ENCODE results near the gene XPNPEP2.

XPNPEP2 gene

GRCh38 chrX:129721414-129721813 lies 17.4 kb upstream of the XPNPEP2 start:
- Histone ChIP-seq H3K27me3 (ENCODE audit: control insufficient read depth, insufficient read depth, low read length) (peaks cover 2% of the 10 kb centered on the region), H3K4me1 (ENCODE audit: control insufficient read depth, insufficient read depth, low read length) (peaks cover 19% of the 10 kb centered on the region), H3K4me3 (ENCODE audit: low read depth, low read length) (no peak overlapping the region), H3K36me3 (ENCODE audit: control insufficient read depth, insufficient read depth, low read length) (no peaks in the 10 kb centered on the region), H3K9ac (ENCODE audit: low read depth, low read length) (no peak overlapping the region), H3K9me3 (ENCODE audit: control insufficient read depth, insufficient read depth, low read length) (no peaks in the 10 kb centered on the region)

- Histone ChIP-seq H3K4me1 (ENCODE audit: control insufficient read depth, insufficient read depth, low read length) (peaks cover 19% of the 10 kb centered on the region), H3K27me3 (ENCODE audit: control insufficient read depth, insufficient read depth, low read length) (peaks cover 2% of the 10 kb centered on the region), H3K36me3 (ENCODE audit: control insufficient read depth, insufficient read depth, low read length) (no peaks in the 10 kb centered on the region), H3K9me3 (ENCODE audit: control insufficient read depth, insufficient read depth, low read length) (no peaks in the 10 kb centered on the region), H3K9ac (ENCODE audit: low read depth, low read length) (no peak overlapping the region), H3K4me3 (ENCODE audit: low read depth, low read length) (no peak overlapping the region)
Observed at GRCh38 chrX:129721870-129722269, 16.9 kb upstream of the XPNPEP2 start.

DNA sequence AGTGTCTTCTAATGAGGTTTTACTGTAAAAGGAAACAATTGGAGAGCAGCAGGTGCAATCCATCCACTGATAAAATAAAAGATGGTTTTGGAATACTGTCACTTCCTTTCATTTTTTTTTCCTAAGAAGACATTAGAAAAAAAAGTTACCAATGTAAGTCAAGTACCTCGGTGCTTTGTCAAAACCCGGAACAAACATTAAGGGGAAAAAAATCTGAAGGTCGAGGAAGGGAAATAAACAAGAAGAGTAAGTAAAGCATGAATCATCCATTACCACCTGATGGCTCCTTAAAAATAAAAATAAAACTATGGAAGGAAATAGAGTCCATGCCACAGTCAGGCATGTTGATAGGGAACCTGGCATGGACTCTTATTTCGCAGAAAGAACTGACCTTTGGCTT lies 15.3 kb upstream of the XPNPEP2 start:
- Histone ChIP-seq H3K4me1 (ENCODE audit: control insufficient read depth, insufficient read depth, low read length) (peaks cover 9% of the 10 kb centered on the region), H3K36me3 (ENCODE audit: control insufficient read depth, insufficient read depth, low read length) (no peaks in the 10 kb centered on the region), H3K9me3 (ENCODE audit: control insufficient read depth, insufficient read depth, low read length) (no peaks in the 10 kb centered on the region), H3K27me3 (ENCODE audit: control insufficient read depth, insufficient read depth, low read length) (peaks cover 2% of the 10 kb centered on the region), H3K9ac (ENCODE audit: low read depth, low read length) (no peak overlapping the region), H3K4me3 (ENCODE audit: low read depth, low read length) (no peak overlapping the region)

DNA sequence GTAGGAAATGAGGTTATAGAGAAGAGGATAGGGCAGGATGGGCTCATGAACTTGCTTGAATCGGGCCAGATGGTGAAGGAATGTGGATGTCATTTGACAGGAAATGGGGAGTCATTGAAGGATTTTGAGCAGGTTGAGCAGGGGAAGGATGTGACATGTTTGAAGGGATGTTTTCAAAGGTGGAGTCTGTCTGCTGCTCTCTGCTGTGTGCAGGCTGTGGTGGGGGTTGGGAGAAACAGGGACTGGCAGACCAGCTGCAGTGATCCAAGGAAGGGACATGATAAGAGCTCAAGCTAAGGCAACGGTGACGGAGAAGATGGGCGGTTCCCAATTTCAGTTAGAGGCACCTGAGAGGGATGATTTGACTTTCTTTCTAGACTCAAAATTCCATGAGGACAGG lies 14.0 kb upstream of the XPNPEP2 start:
- peaks cover 5% of the 10 kb centered on the region for H3K4me1 ChIP-seq (ENCODE audit: control insufficient read depth, insufficient read depth, low read length)
- no peaks in the 10 kb centered on the region for H3K9me3 ChIP-seq (ENCODE audit: control insufficient read depth, insufficient read depth, low read length)
- H3K9ac ChIP-seq (ENCODE audit: low read depth, low read length) = no peak overlapping the region
- H3K27me3 ChIP-seq (ENCODE audit: control insufficient read depth, insufficient read depth, low read length) = peaks cover 2% of the 10 kb centered on the region
- no peak overlapping the region for H3K4me3 ChIP-seq (ENCODE audit: low read depth, low read length)
- H3K36me3 ChIP-seq (ENCODE audit: control insufficient read depth, insufficient read depth, low read length) = no peaks in the 10 kb centered on the region

DNA sequence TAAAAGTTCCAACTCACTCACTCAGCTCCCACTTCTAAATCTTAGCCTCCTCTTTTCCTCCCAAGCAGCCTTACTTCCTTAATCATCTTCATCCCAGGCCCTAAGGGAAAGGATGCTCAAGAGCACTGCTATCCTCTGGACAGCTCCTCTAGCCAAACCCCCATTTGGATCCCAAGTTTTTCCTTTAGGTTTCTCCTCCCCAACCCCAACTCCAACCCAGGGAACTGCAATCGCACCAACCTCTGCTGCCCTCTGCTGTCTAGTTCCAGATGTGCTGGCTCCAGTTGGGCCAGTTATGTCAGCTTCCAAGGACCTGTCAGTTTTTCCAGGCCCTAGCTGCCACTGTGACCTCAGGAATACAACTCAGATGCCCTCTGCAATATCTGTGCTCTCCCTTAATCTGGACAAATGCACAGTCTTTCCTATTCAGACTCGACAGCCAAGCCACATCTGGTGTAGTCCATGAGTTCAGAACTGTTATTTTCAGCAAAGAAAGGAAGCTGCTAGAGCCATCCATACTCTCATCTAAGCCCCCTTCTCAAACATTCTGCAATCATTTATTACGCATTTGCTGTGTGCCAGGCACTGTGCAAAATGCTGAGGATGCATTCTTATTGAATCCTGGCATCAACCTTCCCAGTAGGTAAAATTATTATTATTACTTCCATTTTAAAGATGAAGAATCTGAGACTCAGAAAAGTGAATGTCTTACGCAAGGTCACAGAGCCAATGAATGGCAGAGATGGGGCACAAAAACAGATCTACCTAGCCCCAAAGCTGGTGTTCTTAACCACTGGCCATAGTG lies 12.3 kb upstream of the XPNPEP2 start:
- Histone ChIP-seq H3K4me1 (ENCODE audit: control insufficient read depth, insufficient read depth, low read length) (peaks cover 5% of the 10 kb centered on the region), H3K4me3 (ENCODE audit: low read depth, low read length) (no peak overlapping the region), H3K9ac (ENCODE audit: low read depth, low read length) (no peak overlapping the region), H3K9me3 (ENCODE audit: control insufficient read depth, insufficient read depth, low read length) (no peaks in the 10 kb centered on the region), H3K27me3 (ENCODE audit: control insufficient read depth, insufficient read depth, low read length) (peaks cover 3% of the 10 kb centered on the region), H3K36me3 (ENCODE audit: control insufficient read depth, insufficient read depth, low read length) (no peaks in the 10 kb centered on the region)

DNA sequence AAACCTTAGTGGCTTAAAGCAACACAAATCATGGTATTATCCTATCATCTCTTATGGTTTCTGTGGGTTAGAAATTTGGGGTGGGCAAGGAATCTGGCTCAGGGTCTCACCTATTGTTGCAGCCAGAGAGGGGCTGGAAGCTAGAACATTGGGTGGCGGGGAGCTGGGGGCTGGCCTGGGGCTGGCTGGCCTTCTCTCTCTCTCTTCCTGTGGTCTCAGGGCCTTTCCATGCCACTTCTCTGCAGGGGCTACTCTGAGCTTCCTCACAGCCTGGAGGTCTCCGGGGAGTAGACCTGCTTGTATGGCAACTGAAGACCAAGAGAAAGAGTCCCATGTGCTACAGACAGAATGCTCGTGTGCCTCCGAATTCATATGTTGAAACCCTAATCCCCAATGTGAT lies 10.7 kb upstream of the XPNPEP2 start:
- Histone ChIP-seq H3K36me3 (ENCODE audit: control insufficient read depth, insufficient read depth, low read length) (no peaks in the 10 kb centered on the region), H3K9me3 (ENCODE audit: control insufficient read depth, insufficient read depth, low read length) (no peaks in the 10 kb centered on the region), H3K4me1 (ENCODE audit: control insufficient read depth, insufficient read depth, low read length) (no peaks in the 10 kb centered on the region), H3K27me3 (ENCODE audit: control insufficient read depth, insufficient read depth, low read length) (peaks cover 3% of the 10 kb centered on the region), H3K4me3 (ENCODE audit: low read depth, low read length) (no peak overlapping the region), H3K9ac (ENCODE audit: low read depth, low read length) (no peak overlapping the region)

DNA sequence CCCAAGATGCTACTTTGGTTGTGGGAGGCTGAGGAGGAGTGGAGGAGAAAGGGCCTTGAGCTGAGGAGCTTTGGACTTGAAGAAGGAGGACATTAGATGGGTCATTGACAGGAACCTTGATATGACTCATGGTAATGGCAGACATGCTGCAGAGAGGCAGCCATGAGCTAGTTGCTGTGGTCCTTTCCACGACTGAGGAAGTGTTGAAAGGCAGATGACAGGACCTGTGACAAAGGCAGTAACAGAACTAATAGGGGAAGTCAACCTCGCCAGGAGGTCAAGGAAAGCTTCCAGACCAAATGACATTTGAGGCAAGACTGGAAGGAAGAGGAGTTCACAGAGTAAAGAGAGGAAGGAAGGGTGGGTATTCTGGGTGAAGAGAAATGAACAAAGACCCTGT lies 7.6 kb upstream of the XPNPEP2 start:
- peaks cover 3% of the 10 kb centered on the region for H3K27me3 ChIP-seq (ENCODE audit: control insufficient read depth, insufficient read depth, low read length)
- H3K36me3 ChIP-seq (ENCODE audit: control insufficient read depth, insufficient read depth, low read length) = no peaks in the 10 kb centered on the region
- H3K9ac ChIP-seq (ENCODE audit: low read depth, low read length) = no peak overlapping the region
- H3K4me1 ChIP-seq (ENCODE audit: control insufficient read depth, insufficient read depth, low read length) = no peaks in the 10 kb centered on the region
- no peak overlapping the region for H3K4me3 ChIP-seq (ENCODE audit: low read depth, low read length)
- no peaks in the 10 kb centered on the region for H3K9me3 ChIP-seq (ENCODE audit: control insufficient read depth, insufficient read depth, low read length)

DNA sequence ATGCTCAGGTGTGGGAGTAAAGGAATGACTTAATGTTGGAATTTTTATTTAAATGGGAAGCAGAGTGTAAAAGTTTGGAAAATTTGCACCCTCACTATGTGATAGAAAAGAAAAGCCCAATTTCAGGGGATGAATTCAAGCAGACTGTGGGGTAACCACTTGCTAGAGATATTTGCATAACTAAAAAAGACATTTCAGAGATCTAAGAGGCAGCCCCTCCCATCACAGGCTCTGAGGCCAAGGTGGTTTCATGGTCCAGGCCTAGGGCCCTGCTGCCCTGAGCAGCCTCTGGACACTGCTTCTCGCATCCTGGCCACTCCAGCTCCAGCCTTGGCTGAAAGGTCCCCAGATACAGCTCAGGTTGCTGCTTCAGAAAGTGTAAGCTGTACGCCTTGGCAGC lies 5.9 kb upstream of the XPNPEP2 start:
- Histone ChIP-seq H3K27me3 (ENCODE audit: control insufficient read depth, insufficient read depth, low read length) (peaks cover 10% of the 10 kb centered on the region), H3K9me3 (ENCODE audit: control insufficient read depth, insufficient read depth, low read length) (no peaks in the 10 kb centered on the region), H3K36me3 (ENCODE audit: control insufficient read depth, insufficient read depth, low read length) (no peaks in the 10 kb centered on the region), H3K4me1 (ENCODE audit: control insufficient read depth, insufficient read depth, low read length) (no peaks in the 10 kb centered on the region), H3K4me3 (ENCODE audit: low read depth, low read length) (no peak overlapping the region), H3K9ac (ENCODE audit: low read depth, low read length) (no peak overlapping the region)

- Histone ChIP-seq H3K9ac (ENCODE audit: low read depth, low read length) (no peak overlapping the region), H3K9me3 (ENCODE audit: control insufficient read depth, insufficient read depth, low read length) (no peaks in the 10 kb centered on the region), H3K4me3 (ENCODE audit: low read depth, low read length) (no peak overlapping the region), H3K27me3 (ENCODE audit: control insufficient read depth, insufficient read depth, low read length) (peaks cover 12% of the 10 kb centered on the region), H3K36me3 (ENCODE audit: control insufficient read depth, insufficient read depth, low read length) (no peaks in the 10 kb centered on the region), H3K4me1 (ENCODE audit: control insufficient read depth, insufficient read depth, low read length) (no peaks in the 10 kb centered on the region)
Observed at GRCh38 chrX:129733335-129733734, 5.4 kb upstream of the XPNPEP2 start.

DNA sequence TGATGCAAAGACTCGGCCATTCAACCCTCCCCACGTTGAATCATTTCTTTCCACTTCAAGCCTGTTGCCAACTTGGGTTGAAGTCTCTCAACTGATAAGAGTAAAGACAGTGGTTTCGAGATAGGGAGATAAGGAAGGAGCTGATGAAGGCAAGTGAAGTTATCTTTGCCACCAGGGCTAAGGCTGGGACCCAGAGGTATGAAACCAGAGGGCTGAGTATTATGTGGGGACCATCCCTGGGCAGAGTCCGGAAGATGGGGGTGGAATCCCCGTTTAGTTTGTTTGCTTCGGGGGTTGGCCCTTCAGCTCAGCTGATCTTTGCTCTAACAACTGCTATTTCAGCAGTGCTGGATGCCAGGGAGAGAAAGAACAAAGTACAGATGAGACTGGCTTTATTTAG lies 2.3 kb upstream of the XPNPEP2 start:
- Histone ChIP-seq H3K36me3 (ENCODE audit: control insufficient read depth, insufficient read depth, low read length) (no peaks in the 10 kb centered on the region), H3K27me3 (ENCODE audit: control insufficient read depth, insufficient read depth, low read length) (peaks cover 12% of the 10 kb centered on the region), H3K9me3 (ENCODE audit: control insufficient read depth, insufficient read depth, low read length) (no peaks in the 10 kb centered on the region), H3K4me1 (ENCODE audit: control insufficient read depth, insufficient read depth, low read length) (peaks cover 5% of the 10 kb centered on the region), H3K4me3 (ENCODE audit: low read depth, low read length) (no peak overlapping the region), H3K9ac (ENCODE audit: low read depth, low read length) (no peak overlapping the region)

GRCh38 chrX:129737916-129738315 lies 863 bp upstream of the XPNPEP2 start:
- Histone ChIP-seq H3K36me3 (ENCODE audit: control insufficient read depth, insufficient read depth, low read length) (no peaks in the 10 kb centered on the region), H3K27me3 (ENCODE audit: control insufficient read depth, insufficient read depth, low read length) (peaks cover 12% of the 10 kb centered on the region), H3K4me3 (ENCODE audit: low read depth, low read length) (no peak overlapping the region), H3K4me1 (ENCODE audit: control insufficient read depth, insufficient read depth, low read length) (peaks cover 7% of the 10 kb centered on the region), H3K9ac (ENCODE audit: low read depth, low read length) (no peak overlapping the region), H3K9me3 (ENCODE audit: control insufficient read depth, insufficient read depth, low read length) (no peaks in the 10 kb centered on the region)

DNA sequence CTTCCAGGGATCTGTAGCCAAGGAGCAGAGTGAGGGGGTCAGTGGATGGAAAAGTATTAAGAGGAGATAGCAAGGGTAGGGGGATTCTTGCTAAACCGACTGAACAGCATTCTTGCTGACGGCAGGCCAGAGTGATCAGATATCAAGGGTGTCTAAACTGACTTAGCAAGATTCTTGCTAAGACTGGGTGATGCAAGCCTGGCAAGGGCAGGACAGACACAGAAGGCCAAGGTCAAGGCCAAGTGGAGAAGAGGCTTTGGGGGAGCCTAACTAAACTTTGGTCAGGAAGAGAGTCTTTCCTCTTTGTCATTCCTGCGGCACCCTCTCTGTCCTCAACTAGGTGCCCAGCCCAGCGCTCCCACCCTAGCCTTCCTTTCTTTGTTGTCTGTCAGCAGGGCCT lies 799 bp downstream of the XPNPEP2 start:
- Histone ChIP-seq H3K36me3 (ENCODE audit: control insufficient read depth, insufficient read depth, low read length) (no peaks in the 10 kb centered on the region), H3K9me3 (ENCODE audit: control insufficient read depth, insufficient read depth, low read length) (no peaks in the 10 kb centered on the region), H3K4me1 (ENCODE audit: control insufficient read depth, insufficient read depth, low read length) (peaks cover 7% of the 10 kb centered on the region), H3K4me3 (ENCODE audit: low read depth, low read length) (no peak overlapping the region), H3K9ac (ENCODE audit: low read depth, low read length) (no peak overlapping the region), H3K27me3 (ENCODE audit: control insufficient read depth, insufficient read depth, low read length) (peaks cover 16% of the 10 kb centered on the region)

All from iPS-15b (cell line).